ENCODE data around the gene LIPC.

Gene LIPC

DNA sequence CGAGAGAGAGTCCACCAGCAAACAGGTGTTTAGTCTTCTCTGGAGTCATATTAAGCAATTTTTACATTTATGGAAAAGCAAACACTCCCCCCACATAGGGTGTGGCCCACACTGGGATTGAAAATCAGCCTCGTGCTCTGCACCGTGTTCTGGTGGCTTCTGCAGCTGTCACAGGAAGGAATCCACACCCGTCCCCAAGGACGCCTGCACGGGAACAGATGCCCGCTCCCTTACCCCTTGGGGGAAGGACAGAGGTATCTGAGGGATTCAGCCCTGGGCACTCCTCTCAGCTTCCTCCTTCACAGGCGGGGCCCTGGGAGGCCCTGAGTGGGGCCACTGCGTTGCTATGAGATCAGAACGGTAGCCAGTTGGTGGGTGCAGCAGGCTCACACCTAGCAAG lies 27.8 kb downstream of the LIPC start:
- no peak for DNase-seq

DNA sequence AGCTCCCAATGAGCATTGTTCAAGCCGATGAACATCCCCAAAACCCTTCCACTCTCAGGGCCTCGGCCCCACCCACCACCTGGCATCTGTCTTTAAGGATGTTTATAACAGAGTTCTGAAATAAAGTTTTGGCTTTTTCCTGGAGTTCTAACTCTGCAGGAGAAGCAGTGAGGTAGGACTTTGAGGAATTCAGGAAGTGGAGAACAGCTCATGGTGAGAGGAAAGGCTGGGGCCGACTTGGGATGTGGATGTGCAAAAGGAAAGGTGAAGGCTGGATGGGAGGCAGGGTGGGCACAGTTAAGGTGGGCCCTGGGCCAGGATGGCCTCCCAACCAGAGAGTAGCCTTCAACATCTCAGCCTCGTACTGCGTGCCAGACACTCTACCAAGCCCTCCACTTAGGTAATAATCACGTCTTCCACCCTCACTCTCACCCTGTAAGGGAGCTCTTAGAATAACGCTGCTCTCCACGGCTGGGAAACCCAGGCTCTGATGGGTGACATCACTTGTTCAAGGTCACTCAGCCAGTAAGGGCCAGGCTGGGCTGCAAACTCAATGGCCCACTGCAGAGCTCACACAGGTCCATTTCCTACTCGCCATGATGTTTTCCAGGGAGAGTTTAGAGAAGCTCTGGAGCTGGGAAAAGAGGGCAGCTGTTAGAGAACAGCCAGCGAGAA lies 28.5 kb downstream of the LIPC start:
- DNase-seq, result no peak

DNA sequence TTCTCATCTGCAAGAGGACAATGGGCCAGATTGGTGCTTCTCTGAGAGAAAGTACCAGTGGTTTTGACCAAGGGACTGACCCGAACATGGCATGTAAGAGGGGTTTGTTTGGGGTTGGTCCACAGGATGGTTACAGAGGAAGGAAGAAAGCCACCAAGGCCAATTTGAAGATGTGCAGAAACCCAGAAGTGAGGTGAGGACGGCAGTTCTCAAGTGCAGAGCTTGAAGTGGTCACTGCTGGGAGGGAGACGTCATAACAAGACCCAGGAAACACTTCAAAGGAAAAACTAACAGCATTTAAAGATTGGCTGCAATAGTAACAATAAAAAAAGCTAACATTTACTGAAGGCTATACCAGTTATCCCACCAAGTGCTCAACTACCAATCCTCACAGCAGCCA lies 29.1 kb downstream of the LIPC start:
- DNase-seq, result no peak

DNA sequence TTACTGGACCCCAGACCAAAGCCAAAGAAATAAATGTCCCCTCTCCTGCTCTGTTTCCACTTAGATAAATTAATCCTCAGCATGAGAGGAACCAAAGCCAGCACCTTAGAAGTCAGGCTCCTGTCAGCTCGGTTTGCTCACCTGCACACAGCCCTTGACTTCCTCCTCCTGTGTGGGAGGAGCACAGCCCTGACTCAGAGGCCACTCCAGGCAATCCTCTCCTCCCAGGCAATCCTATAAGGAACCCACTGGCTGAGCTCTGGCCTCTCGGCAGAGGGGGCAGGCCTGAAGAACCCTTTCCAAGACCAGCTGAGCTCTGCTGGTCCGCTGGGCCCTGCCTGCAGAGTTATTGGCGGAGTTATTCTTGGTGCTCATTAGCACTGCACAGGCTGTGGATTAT lies 30.8 kb downstream of the LIPC start:
- no peak for DNase-seq

DNA sequence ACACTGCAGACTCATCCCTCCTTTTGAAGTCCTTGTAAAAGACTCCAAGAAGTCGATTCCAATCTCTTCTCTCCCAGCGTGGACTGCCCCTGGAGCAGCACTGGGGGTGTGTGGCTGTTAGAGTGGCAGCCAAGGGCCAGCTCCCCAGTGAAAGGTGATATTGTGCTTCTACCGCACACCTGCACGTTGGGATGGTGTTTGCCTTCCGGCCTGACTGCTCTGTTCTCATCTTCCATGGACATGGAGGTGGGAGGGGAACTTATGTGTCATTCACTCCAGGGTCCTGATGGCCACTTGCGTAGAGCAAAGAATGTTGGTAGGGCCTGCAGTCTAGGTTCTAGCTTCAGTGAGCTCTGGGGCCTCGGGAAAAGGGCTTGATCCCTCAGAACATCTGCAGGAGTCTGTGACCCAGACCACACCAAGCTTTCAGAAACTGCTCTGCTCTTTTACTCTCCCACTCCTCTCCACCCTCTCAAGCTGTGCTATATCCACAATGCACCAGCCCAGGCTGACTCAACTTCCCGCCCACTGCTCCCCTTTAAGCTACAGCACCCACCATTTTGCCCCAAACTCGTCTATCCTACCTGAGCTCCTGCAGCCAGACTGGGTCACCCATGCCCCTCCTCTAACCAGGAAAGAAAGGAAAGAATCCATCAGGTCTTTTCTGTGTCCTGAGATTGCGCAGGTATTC lies 31.3 kb downstream of the LIPC start:
- peak in 1 of 2 experiments; percentile 43 for DNase-seq

DNA sequence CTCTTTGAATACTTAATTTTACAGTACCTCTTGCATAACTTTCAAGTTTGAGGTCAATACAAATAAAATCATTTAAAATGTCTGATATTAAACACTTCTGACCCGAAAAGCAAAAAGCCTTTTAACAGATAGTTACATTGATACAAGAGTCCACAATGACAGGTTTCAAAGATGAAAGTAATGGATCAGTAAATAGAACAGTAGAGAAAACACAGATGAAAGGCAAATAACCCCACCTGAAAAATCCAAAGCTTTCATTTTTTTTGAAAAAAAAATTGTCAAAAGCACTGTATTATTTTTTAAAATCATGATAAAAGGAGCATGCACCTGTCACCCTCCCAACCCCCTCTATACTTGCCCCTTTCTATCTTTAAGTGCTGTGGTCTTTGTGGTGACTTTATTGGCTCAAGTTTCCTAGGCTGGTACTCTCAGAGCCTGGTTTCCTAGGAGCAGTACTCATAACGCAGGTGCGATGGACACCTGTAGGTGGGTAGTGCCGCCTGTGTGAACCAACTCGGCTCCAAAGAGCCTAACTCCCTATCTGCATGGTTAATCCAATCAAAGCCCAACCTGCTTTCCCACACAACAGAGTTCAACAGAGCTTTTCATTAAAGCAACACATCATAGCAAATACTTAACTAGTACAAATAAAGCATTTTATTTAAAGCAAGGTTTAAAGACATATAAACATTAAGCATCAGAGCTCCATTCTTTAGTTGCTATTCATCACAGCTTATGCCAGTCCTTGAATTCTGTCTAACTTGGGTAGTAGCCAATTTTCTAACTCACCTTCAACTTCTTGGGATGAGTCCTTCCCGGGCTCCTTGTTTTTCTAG lies 32.2 kb downstream of the LIPC start:
- no peak for DNase-seq

DNA sequence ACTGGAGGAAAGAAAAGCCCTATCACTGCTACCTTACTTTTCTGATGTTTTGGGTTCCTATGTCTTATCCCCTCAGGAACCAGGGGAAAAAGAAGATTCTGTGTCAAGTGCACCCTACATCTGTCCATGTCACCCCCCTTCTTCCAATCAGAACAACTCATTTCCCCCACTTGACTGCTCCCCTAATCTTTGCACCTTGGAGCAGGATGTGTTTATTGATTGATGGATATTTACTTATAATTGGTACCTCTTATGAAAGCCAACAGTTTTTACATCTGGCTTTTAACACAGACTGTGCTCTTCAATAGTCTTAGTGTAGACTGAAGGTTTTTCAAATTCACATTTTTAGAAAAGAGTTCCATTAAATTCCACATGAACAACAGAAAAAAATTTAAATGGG lies 33.3 kb downstream of the LIPC start:
- DNase-seq, result no peak

DNA sequence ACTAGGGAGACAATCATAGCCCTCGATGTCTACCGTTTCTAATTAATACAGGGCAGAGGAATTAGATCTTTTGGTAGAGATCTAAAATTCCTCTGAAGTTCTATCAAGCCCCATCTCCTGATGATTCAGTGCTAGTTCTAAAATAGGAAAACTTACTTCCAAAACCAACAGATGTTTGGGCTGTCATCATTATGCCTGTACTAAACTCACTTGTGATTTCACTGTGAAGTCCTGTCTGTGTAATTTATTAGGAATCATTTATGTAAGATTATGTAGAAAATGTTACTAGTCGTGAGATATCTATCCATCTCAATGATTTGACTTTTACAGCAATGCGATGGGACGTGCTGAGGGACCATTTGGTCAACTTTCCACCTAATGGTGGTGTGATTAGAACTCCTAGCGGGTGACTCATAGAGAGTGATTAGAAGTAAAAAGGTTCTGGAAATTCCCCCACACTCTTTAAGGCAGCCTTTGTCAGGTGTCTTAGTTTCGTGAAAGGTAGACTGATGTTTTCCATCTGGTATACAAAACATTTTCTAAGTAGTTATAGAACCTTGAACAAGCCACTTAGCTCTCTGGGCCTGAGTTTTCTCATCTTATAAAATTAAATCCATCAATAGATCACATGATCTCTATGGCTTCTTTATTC lies 34.2 kb downstream of the LIPC start:
- no peak for DNase-seq

DNA sequence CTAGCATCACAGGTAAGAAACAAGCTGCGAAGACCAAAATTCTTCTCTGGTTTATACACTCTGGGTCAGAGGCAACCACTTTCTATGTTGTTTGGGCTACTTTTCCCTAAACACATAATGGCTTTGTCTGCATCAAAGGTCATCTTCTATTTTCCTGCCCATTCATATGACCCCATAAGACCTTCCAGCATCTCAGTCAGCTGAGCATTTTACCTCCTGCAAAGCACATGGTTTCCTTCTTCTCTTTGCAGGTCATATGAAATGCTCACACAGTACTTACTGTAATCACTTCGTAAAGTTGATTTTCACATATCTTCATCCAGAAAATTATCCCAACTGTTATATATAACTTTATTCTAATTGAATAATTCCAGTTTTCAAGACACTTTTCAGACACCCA lies 34.8 kb downstream of the LIPC start:
- no peak for DNase-seq

DNA sequence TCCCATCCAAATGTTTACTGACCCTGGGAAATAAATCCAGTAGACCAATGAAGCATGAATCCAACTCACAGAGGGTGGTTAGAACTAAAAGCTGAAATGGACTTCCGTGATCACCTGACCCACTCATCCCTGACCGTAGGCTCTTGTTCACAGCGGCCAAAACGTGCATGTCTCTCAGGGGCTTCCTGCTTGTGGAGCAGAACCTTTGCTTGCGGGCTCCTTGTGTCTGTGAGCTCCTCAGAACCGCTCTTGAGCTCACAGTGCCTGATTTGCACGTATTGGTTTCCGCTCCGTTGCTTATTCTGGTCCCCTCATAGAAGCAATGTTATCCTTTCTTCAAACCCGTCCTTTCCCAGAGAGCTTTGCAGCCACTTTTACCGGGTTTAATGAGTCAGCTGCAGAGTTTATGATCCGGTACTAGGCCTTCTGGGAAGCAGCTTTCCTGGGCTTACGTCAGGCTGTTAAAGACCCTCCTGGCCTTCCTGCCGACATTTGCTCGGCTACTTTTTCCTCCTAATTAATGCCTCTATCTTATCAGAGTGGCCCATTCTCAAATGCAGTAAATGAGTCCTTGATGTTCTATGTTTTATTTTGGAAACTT lies 35.4 kb downstream of the LIPC start:
- no peak for DNase-seq

DNA sequence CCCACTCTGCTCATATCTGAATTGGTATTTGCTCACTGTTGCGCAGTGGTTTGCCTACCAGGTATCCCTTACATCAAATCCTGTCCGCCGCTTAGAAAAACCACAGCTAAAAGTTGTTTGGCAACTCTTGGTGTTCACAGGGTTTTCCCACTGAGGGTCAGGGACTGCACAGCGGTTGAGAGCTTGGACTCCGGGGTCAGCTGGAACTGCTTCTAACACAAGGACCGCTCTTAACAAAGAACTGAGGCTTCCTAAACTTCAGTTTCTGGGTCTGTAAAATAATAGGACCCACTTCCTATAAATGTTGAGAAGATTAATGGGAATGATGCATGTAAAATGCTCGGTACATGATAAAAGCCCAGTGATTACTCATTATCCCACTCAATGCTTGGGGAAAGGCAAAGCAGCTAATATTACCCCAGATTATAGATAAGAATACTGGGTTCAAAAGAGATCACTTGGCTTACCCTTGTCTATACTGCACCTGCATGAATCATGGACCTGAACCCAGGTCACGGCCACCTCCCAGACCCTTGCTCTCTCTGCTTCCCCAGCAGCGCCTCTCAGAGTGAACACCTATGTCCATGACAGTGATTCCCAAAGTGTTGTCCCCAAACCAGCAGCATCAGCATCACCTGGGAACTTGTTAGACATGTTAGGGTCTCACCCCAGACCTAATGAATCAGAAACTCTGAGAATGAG lies 36.1 kb downstream of the LIPC start:
- no peak for DNase-seq

DNA sequence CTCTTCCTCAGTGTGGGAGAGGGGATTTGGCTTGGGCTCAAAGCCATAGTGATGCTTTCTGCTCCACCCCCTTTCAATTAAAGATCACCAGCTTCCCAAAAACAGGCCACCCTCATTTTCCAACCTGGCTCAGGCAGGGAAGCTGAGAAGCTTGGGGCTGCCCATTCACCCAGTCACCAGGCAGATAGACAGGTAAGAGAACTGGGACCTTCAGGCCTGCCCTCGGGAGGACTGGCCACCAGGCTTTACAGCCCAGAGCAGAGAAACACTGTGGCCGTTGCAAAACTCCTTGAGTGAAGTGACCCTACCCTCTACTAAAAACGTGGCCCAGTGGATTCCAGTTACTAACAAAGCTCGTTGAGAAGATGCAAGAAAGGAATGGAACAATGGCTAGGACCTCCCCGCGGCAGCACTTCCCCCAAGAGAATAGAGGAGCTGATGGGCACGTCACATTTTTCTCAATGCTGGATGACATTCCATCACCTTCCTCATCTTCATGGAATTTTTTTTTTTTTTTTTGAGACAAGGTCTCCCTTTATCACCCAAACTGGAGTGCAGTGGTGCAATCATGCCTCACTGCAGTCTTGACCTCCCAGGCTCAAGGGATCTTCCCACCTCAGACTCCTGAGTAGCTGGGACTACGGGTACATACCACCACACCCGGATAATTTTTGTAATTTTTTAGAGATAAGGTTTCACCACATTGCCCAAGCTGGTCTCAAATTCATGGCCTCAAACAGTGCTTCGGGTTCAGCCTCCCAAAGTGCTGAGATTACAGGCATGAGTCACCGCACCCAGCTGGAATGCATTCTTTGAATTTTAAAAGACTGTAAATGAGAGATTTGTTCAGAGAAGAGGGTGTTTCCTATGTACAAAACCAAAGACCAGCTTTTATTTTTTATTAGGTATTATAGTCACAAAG lies 37.9 kb downstream of the LIPC start:
- no peak for DNase-seq

DNA sequence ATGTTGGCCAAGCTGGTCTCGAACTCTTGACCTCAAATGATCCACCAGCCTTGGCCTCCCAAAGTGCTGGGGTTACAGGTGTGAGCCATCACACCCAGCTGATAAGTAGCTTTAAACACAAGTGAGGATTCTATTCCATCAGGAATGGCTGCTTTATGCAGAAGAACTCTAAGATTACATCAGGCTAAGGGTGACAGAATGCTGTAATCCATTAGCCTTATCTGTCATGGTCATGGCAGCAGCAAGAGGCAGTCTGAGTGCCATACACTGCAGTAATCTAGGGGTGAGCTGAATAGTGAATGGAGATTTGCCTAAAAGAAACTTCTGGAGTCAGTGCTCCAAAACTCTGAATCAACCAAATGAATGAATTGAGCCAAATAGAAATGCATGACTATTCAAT lies 39.6 kb downstream of the LIPC start:
- DNase-seq, result no peak

DNA sequence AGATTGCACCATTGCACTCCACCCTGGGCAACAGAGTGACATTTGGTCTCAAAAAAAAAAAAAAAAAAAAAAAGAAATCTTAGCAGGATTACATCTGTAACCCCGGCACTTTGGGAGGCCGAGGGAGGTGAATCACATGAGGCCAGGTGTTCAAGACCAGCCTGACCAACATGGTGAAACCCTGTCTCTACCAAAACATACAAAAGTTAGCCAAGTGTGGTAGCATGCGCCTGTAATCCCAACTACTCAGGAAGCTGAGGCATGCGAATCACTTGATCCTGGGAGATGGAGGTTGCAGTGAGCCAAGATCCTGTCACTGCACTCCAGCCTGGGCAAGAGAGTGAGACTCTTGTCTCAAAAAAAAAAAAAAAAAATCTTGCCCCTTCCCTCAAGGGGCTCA lies 40.4 kb downstream of the LIPC start:
- no peak for DNase-seq

DNA sequence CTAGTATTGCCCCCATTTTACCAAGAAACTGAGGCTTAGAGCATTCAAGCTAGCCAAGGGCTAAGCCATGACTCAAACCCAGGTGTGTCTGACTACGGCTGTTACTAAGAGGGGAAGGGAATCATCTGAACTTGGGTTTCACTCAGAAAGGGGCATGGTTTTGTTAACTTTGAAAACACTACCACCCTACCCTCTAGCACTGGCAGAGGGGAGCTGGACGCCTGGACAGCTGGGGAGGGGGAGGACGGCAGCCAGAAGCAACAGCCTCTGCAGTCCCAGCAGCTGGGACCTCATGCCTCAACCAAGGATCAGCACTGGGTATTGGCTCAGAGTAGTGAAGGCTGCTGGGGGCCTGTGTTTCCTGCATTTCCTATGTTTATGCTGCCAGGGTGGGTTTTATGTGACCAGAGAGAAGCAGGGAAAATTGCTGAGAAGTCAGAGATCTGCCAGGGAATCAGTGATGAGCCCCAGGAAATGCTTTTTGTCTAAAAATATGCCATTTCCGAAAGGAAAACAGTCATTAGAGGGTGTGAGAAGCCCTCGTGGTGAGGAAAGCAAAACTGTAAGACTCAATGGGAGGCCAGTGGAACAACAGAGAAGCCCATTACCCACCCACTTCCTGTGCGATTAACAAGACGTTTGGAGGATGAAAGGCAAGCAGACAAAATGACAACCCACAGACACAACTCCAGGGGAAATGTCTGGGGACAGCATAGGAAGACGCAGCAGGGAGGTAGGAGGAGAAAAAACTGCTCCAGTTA lies 41.2 kb downstream of the LIPC start:
- DNase-seq, result peak; percentile 51 to 61

DNA sequence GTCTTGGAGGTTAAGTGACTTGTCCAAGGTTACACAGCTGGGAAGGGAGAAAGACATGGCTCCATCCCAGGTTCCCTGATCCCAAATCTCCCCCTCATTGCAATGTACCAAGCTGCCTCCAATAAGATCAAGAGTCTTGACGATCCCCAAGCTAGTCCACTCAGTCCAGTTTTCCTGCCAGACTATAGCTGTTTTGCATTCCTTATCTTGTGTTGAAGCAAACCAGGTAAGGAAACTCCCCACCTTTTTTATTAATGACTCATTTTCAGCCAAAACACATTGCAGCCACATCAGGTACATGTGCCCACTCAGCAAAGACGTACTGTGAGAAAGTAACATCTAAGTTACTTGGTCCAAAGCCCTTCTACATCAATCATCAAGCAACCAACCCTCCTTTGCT lies 41.9 kb downstream of the LIPC start:
- peak in 1 of 2 experiments; percentile 42 for DNase-seq

DNA sequence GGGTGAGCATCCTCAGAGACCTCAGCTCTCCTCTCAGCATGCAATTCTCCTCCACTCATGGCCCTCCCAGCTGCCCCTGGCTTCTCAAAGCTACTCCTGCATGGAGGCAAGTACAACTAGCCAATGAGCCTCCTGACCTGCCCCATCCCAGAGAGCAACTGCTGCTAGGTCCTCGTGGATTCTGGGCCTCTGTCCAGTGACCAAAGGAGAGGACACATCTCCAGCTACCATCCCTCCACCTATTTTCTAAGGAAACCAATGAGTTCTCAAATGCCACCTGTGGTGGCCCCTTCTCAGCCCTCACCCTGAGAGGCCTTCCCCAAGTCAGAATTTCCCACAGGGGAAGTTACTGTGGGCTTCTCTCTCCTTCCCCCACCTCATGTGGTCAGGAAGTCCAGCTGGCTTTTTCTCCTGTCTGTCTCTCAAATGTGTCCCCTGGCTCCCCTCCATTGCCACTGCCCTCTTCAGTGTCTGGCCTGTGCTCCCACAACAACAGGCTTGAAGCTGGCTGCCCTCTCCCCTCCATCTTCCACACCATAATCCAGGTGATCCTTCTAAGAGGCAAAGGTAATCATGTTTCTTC lies 43.0 kb downstream of the LIPC start:
- DNase-seq, result no peak

DNA sequence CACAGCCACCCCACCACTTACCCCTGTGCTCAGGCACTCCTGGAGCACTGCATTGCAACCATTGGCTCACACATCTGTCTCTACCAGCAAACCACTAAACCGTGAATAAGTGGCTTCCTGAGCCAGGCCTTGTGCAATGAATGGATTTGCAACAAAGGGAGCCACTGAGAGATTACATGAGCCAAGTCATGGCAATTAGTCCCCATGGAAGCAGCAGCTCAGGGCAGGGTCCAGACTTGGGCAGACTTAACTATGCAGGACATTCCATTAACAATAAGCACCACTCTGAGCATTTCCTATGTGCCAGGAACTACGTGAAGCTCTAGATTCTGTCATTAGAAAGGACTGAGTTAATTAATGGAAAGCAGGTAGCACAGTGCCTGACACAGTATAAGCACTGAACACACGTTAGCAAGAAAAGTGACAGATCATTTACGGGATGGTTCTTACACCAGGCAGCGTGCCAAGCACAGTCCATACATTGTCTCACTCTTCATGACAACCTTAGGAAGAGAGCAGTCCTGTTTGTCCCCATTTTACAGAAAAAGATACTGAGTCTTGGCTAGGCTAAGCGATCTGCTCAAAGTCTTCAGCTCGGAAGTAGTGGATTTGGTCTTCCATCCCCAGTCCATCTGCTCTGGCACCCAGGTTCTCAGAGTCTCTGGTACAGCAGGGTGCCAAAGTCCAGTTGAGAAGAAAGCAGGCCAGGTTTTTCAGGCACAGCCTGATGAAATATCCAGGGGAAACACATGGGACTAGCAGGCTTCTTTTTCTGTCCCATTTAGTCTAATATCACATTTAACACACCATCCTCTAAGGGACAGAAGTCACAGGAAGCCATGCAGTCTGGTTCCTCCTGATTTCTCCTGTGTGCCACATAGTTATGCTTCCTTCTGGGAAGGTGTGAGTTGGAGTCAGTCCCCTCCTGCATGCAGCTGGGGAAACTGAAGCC lies 44.1 kb downstream of the LIPC start:
- no peak for DNase-seq

Data from activated T-cell treated with anti-CD3 and anti-CD28 coated beads, Interleukin-2, amount 50 U/mL, for 48 hours (primary cell).